Measurements from ENCODE around the gene CT55.
"Not testable (repeated sequence)": the region's sequence is repeated elsewhere in the genome, so short reads cannot be mapped to it uniquely, and the experiment has no call there.

- TF ChIP-seq CTCF, POLR2A (IDR thresholded peaks at IDR 0.05): not testable (repeated sequence)
Observed at GRCh38 chrX:135126145-135126544, 45.1 kb downstream of the CT55 start.
